Measurements from ENCODE around the gene SEC24C.

DNA sequence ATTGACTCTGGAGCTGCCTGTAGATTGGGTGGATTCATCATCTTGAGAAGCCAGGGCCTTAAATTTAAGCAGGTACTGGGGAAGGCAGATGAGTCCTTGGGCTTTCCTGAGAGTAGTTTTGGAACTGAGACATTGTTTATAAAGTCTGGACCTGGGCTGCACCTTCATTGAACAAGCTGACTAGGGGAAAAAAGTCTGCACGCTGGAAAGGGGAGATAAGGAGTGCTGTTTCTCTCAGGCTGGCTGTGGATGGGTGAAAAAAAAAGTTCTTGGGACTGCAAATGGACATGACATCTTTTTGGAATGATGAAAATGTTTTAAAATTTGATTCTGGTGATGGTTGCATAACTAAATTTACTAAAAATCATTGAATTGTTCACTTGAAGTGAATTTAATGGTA, 12.0 kb downstream of the SEC24C start:
- TF ChIP-seq CTCF (IDR thresholded peaks at IDR 0.05) (no peak), POLR2A (IDR thresholded peaks at IDR 0.05; ENCODE audit: low read depth) (no peak), POLR2AphosphoS5 (IDR thresholded peaks at IDR 0.05) (no peak)

All from esophagus muscularis mucosa (tissue), 3 donors.